NT2/D1 (cell line): ENCODE results near the gene TBL1X.

Experiments
- DNase-seq: peaks from one replicate; pipeline ENCODE4 v3.0.0-alpha.2; 2011; ENCODE audit warnings: low read depth, low spot score
- H3K27me3 ChIP-seq: 2 replicates; pipeline ENCODE4 v1.6.0; 2011; ENCODE audit warnings: mild to moderate bottlenecking; ENCODE audit not compliant: insufficient read length, insufficient read depth
- H3K36me3 ChIP-seq: 2 replicates; pipeline ENCODE4 v1.6.1; 2011; ENCODE audit warnings: mild to moderate bottlenecking, low read length, mixed read lengths; ENCODE audit not compliant: insufficient read depth, insufficient read length
- H3K4me1 ChIP-seq: 2 replicates; pipeline ENCODE4 v1.5.1; 2011; ENCODE audit not compliant: insufficient read depth, insufficient read length
- H3K4me3 ChIP-seq: 2 replicates; pipeline ENCODE4 v1.5.1; 2011; ENCODE audit warnings: low read depth; ENCODE audit not compliant: insufficient read length
- H3K9ac ChIP-seq: 2 replicates; pipeline ENCODE4 v1.6.0; 2011; ENCODE audit warnings: low read depth; ENCODE audit not compliant: insufficient read length
- H3K9me3 ChIP-seq: 2 replicates; pipeline ENCODE4 v1.5.1; 2011; ENCODE audit warnings: mild to moderate bottlenecking, low read length; ENCODE audit not compliant: insufficient read depth
- SUZ12 ChIP-seq: IDR thresholded peaks from 2 replicates; pipeline ENCODE4 v1.6.1; 2011; ENCODE audit not compliant: insufficient read length, insufficient read depth; ENCODE audit errors: extremely low read depth
- YY1 ChIP-seq: IDR thresholded peaks from 2 replicates; pipeline ENCODE4 v1.6.1; 2011; ENCODE audit not compliant: insufficient read length, insufficient read depth
- ZNF274 ChIP-seq: IDR thresholded peaks from 2 replicates; pipeline ENCODE4 v1.6.1; 2011; ENCODE audit warnings: mild to moderate bottlenecking, low read depth, low read length

Gene TBL1X

DNA sequence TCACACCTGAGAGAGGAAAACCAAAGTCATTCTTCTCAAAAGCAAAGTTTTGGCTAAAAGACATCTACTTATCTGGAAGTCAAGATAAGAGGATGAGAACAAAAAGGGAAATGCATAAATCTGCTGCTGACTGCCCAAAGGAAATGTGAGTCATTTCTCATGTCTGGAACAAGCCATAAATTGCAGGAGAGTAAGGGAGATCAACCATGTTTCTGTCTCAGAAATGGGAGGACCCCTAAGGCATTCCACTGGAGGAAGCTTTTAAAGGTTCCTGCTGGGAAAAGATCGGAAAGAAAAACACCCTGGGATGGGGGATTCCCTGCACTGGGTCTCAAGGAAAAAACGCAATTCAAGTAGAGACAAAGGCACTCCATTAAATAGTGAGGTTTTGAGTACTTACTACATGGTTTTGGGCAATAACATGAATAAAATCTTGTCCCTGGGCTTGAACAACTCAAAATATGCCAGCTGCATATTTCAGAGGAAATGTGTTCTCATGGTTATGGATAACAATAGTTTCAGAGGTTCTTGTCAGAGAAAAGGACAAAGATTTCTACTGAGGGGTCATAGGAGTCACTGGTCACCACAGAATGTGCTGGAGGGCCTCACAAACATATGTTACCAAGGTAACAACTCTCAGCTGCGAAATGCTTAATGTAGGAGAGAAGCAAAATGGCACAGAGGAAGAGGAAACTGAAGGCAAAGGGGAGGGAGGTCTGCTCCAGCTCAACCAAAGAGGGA, 281.5 kb downstream of the TBL1X start:
- Histone ChIP-seq H3K36me3 (peaks cover 48% of the 10 kb centered on the region), H3K9ac (no peak overlapping the region), H3K9me3 (no peaks in the 10 kb centered on the region), H3K4me3 (no peak overlapping the region), H3K27me3 (no peaks in the 10 kb centered on the region), H3K4me1 (peaks cover 3% of the 10 kb centered on the region)
- no peak for TF ChIP-seq SUZ12
- no peak for TF ChIP-seq YY1
- TF ChIP-seq ZNF274 = no peak
- DNase-seq = no peak

DNA sequence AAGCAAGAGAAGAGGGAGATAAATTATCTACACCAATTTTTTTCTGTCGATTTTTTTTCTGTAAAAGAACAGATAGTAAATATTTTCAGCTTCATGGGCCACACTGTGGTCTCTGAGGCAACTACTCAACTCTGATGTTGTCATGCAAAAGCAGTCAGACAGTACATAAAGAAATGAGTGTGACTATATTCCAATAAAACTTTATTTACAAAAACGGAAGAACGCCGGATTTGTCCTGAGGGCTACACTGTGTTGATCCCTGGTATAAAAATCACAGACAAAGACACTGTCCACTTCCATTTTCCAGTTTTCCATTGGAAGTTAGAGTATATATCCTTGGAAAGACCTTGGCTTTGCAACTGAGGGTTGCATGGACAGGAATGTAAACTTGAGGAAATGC, 282.8 kb downstream of the TBL1X start:
- H3K36me3 ChIP-seq = peaks cover 43% of the 10 kb centered on the region
- H3K9ac ChIP-seq = no peak overlapping the region
- no peak for TF ChIP-seq SUZ12
- TF ChIP-seq YY1 = no peak
- no peak for TF ChIP-seq ZNF274
- no peak for DNase-seq
- no peak overlapping the region for H3K4me3 ChIP-seq
- H3K9me3 ChIP-seq = no peaks in the 10 kb centered on the region
- H3K4me1 ChIP-seq = peaks cover 3% of the 10 kb centered on the region
- no peaks in the 10 kb centered on the region for H3K27me3 ChIP-seq

DNA sequence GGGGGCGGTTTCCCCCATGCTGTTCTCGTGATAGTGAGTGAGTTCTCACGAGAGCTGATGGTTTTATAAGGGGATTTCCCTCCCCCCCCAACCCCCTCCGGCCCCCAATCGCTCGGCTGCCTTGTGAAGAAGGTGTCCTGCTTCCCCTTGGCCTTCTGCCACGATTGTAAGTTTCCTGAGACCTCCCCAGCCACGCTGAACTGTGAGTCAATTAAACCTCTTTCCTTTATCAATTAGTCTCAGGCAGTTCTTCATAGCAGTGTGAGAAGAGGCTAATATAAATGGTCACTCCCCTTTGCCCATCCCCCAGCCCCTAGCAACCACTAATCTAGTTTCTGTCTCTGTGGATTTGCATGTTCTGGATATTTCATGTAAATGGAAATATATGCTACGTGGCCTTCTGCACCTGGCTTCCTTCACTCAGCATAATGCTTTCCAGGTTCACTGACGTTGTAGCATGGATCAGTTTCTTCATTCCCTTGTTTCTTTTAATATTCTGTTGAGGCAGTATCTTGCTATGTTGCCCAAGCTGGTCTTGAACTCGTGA, 284.4 kb downstream of the TBL1X start:
- H3K9ac ChIP-seq = no peak overlapping the region
- H3K27me3 ChIP-seq = no peaks in the 10 kb centered on the region
- H3K9me3 ChIP-seq = no peaks in the 10 kb centered on the region
- H3K36me3 ChIP-seq = peaks cover 44% of the 10 kb centered on the region
- H3K4me3 ChIP-seq = no peak overlapping the region
- DNase-seq = no peak
- H3K4me1 ChIP-seq = peaks cover 3% of the 10 kb centered on the region
- no peak for TF ChIP-seq SUZ12
- TF ChIP-seq ZNF274 = no peak
- TF ChIP-seq YY1 = no peak

DNA sequence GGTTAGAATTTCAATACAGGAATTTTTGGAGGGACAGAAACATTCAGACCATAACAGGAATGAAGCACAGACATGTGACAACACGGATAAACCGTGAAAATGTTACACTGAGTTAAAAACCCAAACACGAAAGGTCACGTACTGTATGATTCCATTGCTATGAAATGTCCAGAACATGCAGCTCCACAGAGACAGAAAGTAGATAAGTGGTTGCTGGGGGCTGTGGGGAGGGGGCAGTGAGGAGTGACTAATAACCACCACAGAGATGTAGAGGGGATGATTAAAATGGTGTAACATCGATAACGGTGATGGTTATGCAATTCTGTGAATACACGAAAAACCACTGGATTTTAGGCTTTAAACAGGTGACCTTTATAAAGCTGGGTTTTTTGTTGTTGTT, 292.5 kb downstream of the TBL1X start:
- H3K4me1 ChIP-seq = no peaks in the 10 kb centered on the region

DNA sequence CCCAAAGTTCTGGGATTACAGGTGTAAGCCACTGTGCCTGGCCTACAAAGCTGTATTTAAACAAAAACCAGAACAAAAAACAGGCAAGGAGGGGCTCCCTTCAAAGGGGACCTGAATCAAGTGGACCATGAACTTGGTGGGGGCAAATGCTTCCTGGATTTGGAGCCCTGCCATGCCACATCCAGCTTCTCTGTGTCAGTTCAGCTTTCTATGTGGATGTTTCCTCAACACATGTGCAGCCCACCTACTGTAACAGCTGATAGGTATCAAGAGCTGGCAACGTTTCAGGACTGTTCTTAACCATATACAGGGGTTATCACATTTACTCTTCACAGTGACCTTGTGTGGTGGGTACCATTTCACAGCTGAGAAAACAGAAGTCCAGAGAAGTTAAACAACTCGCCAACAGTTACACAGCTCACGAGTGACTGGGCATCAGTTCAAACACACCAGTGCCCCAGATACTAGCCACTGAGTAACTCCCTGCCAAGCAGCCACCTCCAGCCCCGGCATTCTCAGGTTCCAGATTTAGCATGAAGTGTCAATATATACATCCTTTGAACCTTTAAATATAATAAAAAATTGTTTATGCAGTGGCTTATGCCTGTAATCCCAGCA, 293.3 kb downstream of the TBL1X start:
- DNase-seq = no peak
- no peaks in the 10 kb centered on the region for H3K9me3 ChIP-seq

More for the DNA sequence above, 292.5 kb downstream of the TBL1X start:
- Histone ChIP-seq H3K9ac (no peak overlapping the region), H3K36me3 (peaks cover 66% of the 10 kb centered on the region), H3K9me3 (no peaks in the 10 kb centered on the region), H3K4me3 (no peak overlapping the region), H3K27me3 (no peaks in the 10 kb centered on the region)
- TF ChIP-seq SUZ12 (no peak), YY1 (no peak), ZNF274 (no peak)
- DNase-seq = no peak

DNA sequence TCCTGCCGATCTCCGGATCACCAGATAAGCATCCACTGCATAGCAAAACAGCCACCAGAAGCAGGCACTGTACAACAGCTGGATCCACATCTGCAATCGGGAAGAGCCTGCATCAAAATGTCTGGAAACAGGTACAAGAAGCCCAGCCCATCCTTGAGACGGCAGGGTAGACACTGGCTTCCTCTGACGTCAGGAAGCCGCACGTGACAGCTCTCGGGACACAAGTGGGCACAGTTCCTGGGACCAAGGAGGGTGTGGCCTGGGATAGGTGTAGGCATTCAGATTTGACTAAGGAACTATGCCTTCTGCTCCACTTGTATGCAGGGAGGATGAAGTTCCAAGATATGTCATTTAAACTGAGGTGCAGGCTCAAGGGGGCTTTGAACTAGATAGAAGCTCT, 294.5 kb downstream of the TBL1X start:
- no peaks in the 10 kb centered on the region for H3K9me3 ChIP-seq

More for the DNA sequence above, 293.3 kb downstream of the TBL1X start:
- no peak overlapping the region for H3K9ac ChIP-seq
- no peak overlapping the region for H3K4me3 ChIP-seq
- H3K4me1 ChIP-seq = no peaks in the 10 kb centered on the region
- H3K36me3 ChIP-seq = peaks cover 65% of the 10 kb centered on the region
- H3K27me3 ChIP-seq = no peaks in the 10 kb centered on the region
- TF ChIP-seq YY1 (no peak), SUZ12 (no peak), ZNF274 (no peak)

More for the DNA sequence above, 294.5 kb downstream of the TBL1X start:
- TF ChIP-seq ZNF274 = no peak
- TF ChIP-seq YY1 = no peak
- TF ChIP-seq SUZ12 = no peak
- Histone ChIP-seq H3K9ac (no peak overlapping the region), H3K4me3 (no peak overlapping the region), H3K27me3 (no peaks in the 10 kb centered on the region), H3K4me1 (no peaks in the 10 kb centered on the region), H3K36me3 (peaks cover 63% of the 10 kb centered on the region)
- no peak for DNase-seq
